ENCODE results near the gene ABLIM3.

Gene ABLIM3

DNA sequence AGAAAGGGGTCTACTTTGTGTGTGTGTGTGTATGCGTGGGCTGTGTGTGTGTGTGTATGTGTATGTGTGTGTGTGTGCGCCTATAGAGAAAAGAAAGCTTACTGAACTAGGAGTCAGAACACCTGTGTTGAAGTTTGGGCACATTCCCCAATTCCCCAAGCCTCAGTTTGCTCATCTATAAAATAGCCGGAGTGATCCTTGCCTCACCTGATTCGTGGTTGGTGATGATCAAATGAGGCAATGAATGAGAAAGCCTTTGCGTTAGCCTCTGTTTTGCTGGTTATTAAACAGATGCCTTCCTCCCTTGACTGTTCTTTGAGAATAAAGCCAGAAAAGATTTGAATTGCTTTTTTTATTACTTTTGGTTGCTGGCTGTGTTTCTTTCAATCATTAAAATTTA lies 20.6 kb downstream of the ABLIM3 start:
- POLR2A ChIA-PET = no interaction called here
- no peak for DNase-seq (ENCODE audit: extremely low spot score)
- CTCF ChIA-PET = no interaction called here
- TF ChIP-seq, protein P1, sequence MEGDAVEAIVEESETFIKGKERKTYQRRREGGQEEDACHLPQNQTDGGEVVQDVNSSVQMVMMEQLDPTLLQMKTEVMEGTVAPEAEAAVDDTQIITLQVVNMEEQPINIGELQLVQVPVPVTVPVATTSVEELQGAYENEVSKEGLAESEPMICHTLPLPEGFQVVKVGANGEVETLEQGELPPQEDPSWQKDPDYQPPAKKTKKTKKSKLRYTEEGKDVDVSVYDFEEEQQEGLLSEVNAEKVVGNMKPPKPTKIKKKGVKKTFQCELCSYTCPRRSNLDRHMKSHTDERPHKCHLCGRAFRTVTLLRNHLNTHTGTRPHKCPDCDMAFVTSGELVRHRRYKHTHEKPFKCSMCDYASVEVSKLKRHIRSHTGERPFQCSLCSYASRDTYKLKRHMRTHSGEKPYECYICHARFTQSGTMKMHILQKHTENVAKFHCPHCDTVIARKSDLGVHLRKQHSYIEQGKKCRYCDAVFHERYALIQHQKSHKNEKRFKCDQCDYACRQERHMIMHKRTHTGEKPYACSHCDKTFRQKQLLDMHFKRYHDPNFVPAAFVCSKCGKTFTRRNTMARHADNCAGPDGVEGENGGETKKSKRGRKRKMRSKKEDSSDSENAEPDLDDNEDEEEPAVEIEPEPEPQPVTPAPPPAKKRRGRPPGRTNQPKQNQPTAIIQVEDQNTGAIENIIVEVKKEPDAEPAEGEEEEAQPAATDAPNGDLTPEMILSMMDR (IDR thresholded peaks at IDR 0.05; ENCODE audit: control extremely low read depth, extremely low read depth, low read depth, missing control alignments) = no peak

DNA sequence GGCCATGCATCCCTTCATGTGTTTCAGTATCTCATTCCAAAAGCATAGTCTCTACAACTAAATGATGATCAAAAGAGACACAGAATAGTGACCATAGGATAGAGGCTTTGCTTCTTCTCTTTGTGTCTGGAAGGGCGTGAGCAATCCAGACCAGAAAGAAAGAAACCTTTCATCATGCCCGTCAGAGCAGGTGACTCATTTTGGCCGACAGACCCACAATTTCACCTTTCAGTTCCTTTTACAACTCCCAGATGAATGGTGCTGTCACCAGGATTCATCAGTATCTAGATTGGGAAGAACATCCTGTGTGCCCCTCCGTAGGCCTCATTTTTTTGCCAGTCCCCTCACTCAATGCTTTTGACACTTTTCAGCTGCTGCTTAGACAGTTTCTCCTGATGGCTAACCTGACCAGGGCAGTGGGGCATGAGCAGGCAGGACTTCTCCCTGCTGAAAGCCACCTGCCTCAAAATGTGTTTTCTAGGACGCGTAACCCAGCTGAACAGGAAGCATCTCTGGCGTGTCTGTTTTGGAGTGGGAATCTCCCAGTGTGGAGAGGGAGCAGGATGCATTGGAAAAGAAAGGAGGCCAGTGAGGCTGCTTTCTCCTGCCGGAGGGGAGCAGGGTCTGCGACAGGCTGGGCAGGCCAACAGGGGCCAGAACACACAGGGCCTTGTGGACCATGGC lies 21.2 kb downstream of the ABLIM3 start:
- TF ChIP-seq, protein P1 (IDR thresholded peaks at IDR 0.05; ENCODE audit: control extremely low read depth, extremely low read depth, low read depth, missing control alignments) = no peak
- CTCF ChIA-PET = no interaction called here
- DNase-seq (ENCODE audit: extremely low spot score) = peak; percentile 26
- POLR2A ChIA-PET = no interaction called here

DNA sequence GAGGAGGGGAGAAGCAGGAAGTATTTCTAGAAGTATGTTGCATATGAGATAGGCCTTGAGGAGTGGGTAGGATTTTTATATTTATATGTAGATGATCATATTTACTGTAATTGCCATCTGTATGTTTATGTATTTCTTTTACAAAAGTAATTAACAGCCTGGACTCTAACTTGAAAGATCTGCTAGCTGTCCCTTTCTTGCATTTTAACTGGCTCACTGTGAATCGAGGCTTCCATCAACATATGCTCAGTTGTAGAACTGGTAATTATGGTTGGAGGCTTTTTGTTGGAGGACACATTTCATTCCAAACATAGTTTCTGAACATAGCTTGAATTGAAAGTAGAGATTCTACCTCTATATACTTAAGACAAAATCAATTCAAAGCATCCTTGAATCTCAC lies 23.4 kb downstream of the ABLIM3 start:
- TF ChIP-seq, protein P1 (IDR thresholded peaks at IDR 0.05; ENCODE audit: control extremely low read depth, extremely low read depth, low read depth, missing control alignments) = no peak
- POLR2A ChIA-PET = no interaction called here
- no peak for DNase-seq (ENCODE audit: extremely low spot score)
- CTCF ChIA-PET = interaction anchor here (1.4 kb wide), 1 partner anchor 8 kb away, joined by 3 read pairs; no protein-coding TSS in a partner anchor

DNA sequence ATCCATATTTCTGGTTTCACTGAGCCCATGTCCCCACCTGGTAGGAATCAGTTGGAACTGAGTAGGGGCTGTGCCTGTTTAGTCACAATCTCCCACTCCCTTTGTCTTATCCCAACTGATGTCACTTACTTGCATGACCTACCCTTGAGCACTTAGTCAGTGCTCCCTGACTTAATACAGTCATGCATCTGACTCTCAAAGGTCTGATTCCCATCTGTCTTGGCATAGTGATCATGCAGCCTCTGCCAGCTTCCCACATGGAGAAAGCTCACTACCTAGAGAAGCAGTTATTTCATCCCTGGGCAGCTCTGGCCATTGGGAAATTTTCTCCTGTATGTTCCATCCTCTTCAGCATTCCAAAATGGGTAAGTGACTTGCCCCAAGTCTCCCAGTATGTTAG lies 24.8 kb downstream of the ABLIM3 start:
- TF ChIP-seq, protein P1 (IDR thresholded peaks at IDR 0.05; ENCODE audit: control extremely low read depth, extremely low read depth, low read depth, missing control alignments) = no peak
- no peak for DNase-seq (ENCODE audit: extremely low spot score)
- ChIA-PET CTCF (no interaction called here), POLR2A (no interaction called here)

DNA sequence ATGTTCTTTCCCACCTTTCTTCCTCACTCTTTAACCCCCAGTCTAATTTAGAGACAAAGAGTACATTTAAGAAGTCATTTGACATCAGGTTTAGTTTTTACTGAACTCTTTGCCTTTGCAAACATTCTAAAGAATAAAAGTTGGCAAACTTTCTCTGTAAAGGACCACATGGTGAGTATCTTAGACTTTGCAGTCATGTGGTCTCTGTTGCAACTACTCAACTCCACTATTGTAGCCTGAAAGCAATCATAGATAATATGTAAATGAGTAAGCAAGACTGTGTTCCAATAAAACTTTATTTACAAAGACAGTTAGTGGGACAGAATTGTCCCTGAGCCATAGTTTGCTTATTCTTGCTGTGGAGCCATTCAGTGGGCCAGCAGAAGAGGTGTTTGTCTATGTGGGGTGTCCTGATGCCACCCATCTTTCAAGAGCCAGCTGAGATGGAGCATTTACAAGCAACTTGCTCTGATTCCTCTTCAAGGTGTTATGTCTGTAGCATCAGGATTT lies 25.4 kb downstream of the ABLIM3 start:
- CTCF ChIA-PET = no interaction called here
- TF ChIP-seq, protein P1 (IDR thresholded peaks at IDR 0.05; ENCODE audit: control extremely low read depth, extremely low read depth, low read depth, missing control alignments) = no peak
- POLR2A ChIA-PET = no interaction called here
- DNase-seq (ENCODE audit: extremely low spot score) = no peak

DNA sequence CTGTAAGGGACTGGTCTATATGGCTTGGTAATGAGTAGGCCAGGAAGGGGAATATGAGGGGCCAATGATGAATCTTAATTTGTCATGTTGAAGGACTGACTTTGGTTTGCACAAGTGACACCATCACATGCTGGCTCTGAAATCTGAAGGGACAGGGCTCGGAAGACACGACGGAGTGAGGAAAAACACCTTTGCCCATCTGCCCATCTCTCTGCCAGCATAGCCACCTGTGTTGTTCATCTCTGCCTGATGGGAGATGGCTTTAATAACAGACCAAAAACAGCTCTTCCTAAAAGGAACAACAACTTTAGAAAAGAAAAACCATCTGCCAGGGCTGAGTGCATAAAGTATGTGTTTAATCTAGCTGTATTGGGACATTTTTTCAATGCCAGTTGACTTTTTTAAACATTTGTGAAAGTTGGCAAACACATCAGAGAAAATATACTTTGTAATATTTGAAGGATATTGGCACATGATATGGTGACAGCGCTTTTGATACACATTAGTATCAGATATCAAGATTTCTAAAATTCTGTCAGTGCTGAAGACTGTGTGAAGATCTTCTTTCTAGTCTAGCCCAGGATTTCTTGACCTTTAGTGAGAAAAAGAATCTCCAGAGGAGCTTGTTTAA lies 27.1 kb downstream of the ABLIM3 start:
- ChIA-PET CTCF (interaction anchor here (0.9 to 1.3 kb wide), 3 partner anchors 10 to 50 kb away, joined by 3 to 4 read pairs (median 3); no protein-coding TSS in a partner anchor), POLR2A (no interaction called here)
- DNase-seq (ENCODE audit: extremely low spot score) = no peak
- TF ChIP-seq, protein P1 (IDR thresholded peaks at IDR 0.05; ENCODE audit: control extremely low read depth, extremely low read depth, low read depth, missing control alignments) = no peak

Measured in GM10248 (cell line).